Brain microvascular endothelial cell (primary cell): ENCODE measurements around the gene TAX1BP1.

ENCODE experiments used
- DNase-seq: peaks from one replicate; pipeline ENCODE4 v3.0.0-alpha.2; 2020
- H3K27ac ChIP-seq: fragments of 250-450 bp; sonication (Bioruptor Pico); 2 replicates; pipeline ENCODE4 v1.5.1; 2020; ENCODE audit warnings: mild to moderate bottlenecking, moderate library complexity
- H3K27me3 ChIP-seq: fragments of 250-450 bp; sonication (Bioruptor Pico); replicated peaks from 2 replicates; pipeline ENCODE4 v1.5.1; 2020; ENCODE audit warnings: mild to moderate bottlenecking
- H3K36me3 ChIP-seq: fragments of 250-450 bp; sonication (Bioruptor Pico); replicated peaks from 2 replicates; pipeline ENCODE4 v1.5.1; 2020; ENCODE audit warnings: mild to moderate bottlenecking
- H3K4me3 ChIP-seq: 2 replicates; pipeline ENCODE4 v1.5.1; 2011; ENCODE audit warnings: low read depth, mild to moderate bottlenecking, control low read depth, low read length, moderate library complexity
- CTCF ChIP-seq: IDR thresholded peaks from 2 replicates; pipeline ENCODE4 v1.5.1; 2011; ENCODE audit warnings: low read depth, mild to moderate bottlenecking, moderate library complexity, low read length, control low read depth, inconsistent platforms; ENCODE audit errors: missing control alignments
- in situ Hi-C: cut with HindIII; loops from 2 replicates; pipeline ENCODE4 v1.10.0; 2017; ENCODE audit warnings: low sequenced_read_pairs, low pct_ligation_motif_present

TAX1BP1 gene

GRCh38 chr7:27876756-27877155 lies 136.8 kb downstream of the TAX1BP1 start:
- Histone ChIP-seq H3K27ac (no peak overlapping the region), H3K4me3 (no peak overlapping the region), H3K27me3 (no peaks in the 10 kb centered on the region), H3K36me3 (no peaks in the 10 kb centered on the region)
- in situ Hi-C loops, result no loop called here
- TF ChIP-seq CTCF, result no peak
- no peak for DNase-seq
